ENCODE measurements around the gene CHD1.

CHD1 gene

GRCh38 chr5:98836175-98836574 lies 92.6 kb downstream of the CHD1 start:
- no peak for TF ChIP-seq POLR2AphosphoS5 (IDR thresholded peaks at IDR 0.05; ENCODE audit: low read depth, low read length)
- TF ChIP-seq POU2F2 (IDR thresholded peaks at IDR 0.05; ENCODE audit: low read depth, low read length): no peak
- no peak for TF ChIP-seq PAX5 (IDR thresholded peaks at IDR 0.05; ENCODE audit: insufficient read depth, low read length, severe bottlenecking)
- no peak for TF ChIP-seq POLR2A (IDR thresholded peaks at IDR 0.05; ENCODE audit: low read depth, low read length)
- no peak for TF ChIP-seq TAF1 (IDR thresholded peaks at IDR 0.05; ENCODE audit: low read depth, low read length)
- FAIRE-seq (no peak), DNase-seq (ENCODE audit: insufficient read length, low spot score) (no peak)

- DNase-seq (ENCODE audit: insufficient read length, low spot score) (no peak), FAIRE-seq (peak; percentile 51)
- TF ChIP-seq POLR2AphosphoS5 (IDR thresholded peaks at IDR 0.05; ENCODE audit: low read depth, low read length): no peak
- TF ChIP-seq POU2F2 (IDR thresholded peaks at IDR 0.05; ENCODE audit: low read depth, low read length): no peak
Measured at GRCh38 chr5:98827588-98828284, 101.1 kb downstream of the CHD1 start.

GRCh38 chr5:98827161-98827560 lies 101.6 kb downstream of the CHD1 start:
- DNase-seq (ENCODE audit: insufficient read length, low spot score) (no peak), FAIRE-seq (peak; percentile 61)
- no peak for TF ChIP-seq SPI1 (IDR thresholded peaks at IDR 0.05; ENCODE audit: low read depth, low read length)
- no peak for TF ChIP-seq POU2F2 (IDR thresholded peaks at IDR 0.05; ENCODE audit: low read depth, low read length)
- TF ChIP-seq POLR2A (IDR thresholded peaks at IDR 0.05; ENCODE audit: low read depth, low read length): no peak
- no peak for TF ChIP-seq TAF1 (IDR thresholded peaks at IDR 0.05; ENCODE audit: low read depth, low read length)
- no peak for TF ChIP-seq POLR2AphosphoS5 (IDR thresholded peaks at IDR 0.05; ENCODE audit: low read depth, low read length)
- TF ChIP-seq PAX5 (IDR thresholded peaks at IDR 0.05; ENCODE audit: insufficient read depth, low read length, severe bottlenecking): no peak

GRCh38 chr5:98825582-98826375 lies 103.0 kb downstream of the CHD1 start:
- FAIRE-seq (no peak), DNase-seq (ENCODE audit: insufficient read length, low spot score) (no peak)
- TF ChIP-seq TAF1 (IDR thresholded peaks at IDR 0.05; ENCODE audit: low read depth, low read length) (no peak), SPI1 (IDR thresholded peaks at IDR 0.05; ENCODE audit: low read depth, low read length) (0 out of 2 replicates have a peak, but pooled peaks have one; percentile 6)

GRCh38 chr5:98816582-98817222 lies 112.1 kb downstream of the CHD1 start:
- peak; percentile 40 for FAIRE-seq
- TF ChIP-seq POU2F2 (IDR thresholded peaks at IDR 0.05; ENCODE audit: low read depth, low read length) (no peak), POLR2AphosphoS5 (IDR thresholded peaks at IDR 0.05; ENCODE audit: low read depth, low read length) (no peak), PAX5 (IDR thresholded peaks at IDR 0.05; ENCODE audit: insufficient read depth, low read length, severe bottlenecking) (no peak), POLR2A (IDR thresholded peaks at IDR 0.05; ENCODE audit: low read depth, low read length) (no peak), SPI1 (IDR thresholded peaks at IDR 0.05; ENCODE audit: low read depth, low read length) (no peak), TAF1 (IDR thresholded peaks at IDR 0.05; ENCODE audit: low read depth, low read length) (no peak)

GRCh38 chr5:98813755-98814154 lies 115.1 kb downstream of the CHD1 start:
- TF ChIP-seq POLR2A (IDR thresholded peaks at IDR 0.05; ENCODE audit: low read depth, low read length): no peak
- TF ChIP-seq SPI1 (IDR thresholded peaks at IDR 0.05; ENCODE audit: low read depth, low read length): no peak
- TF ChIP-seq POLR2AphosphoS5 (IDR thresholded peaks at IDR 0.05; ENCODE audit: low read depth, low read length): no peak
- DNase-seq (ENCODE audit: insufficient read length, low spot score) (no peak), FAIRE-seq (no peak)

More at GRCh38 chr5:98816582-98817222, 112.1 kb downstream of the CHD1 start:
- no peak for DNase-seq (ENCODE audit: insufficient read length, low spot score)

GRCh38 chr5:98810206-98810605 lies 118.6 kb downstream of the CHD1 start:
- DNase-seq (ENCODE audit: insufficient read length, low spot score) (no peak), FAIRE-seq (no peak)
- TF ChIP-seq SPI1 (IDR thresholded peaks at IDR 0.05; ENCODE audit: low read depth, low read length): no peak
- no peak for TF ChIP-seq POU2F2 (IDR thresholded peaks at IDR 0.05; ENCODE audit: low read depth, low read length)
- TF ChIP-seq POLR2A (IDR thresholded peaks at IDR 0.05; ENCODE audit: low read depth, low read length): no peak
- TF ChIP-seq POLR2AphosphoS5 (IDR thresholded peaks at IDR 0.05; ENCODE audit: low read depth, low read length): no peak
- no peak for TF ChIP-seq PAX5 (IDR thresholded peaks at IDR 0.05; ENCODE audit: insufficient read depth, low read length, severe bottlenecking)
- no peak for TF ChIP-seq TAF1 (IDR thresholded peaks at IDR 0.05; ENCODE audit: low read depth, low read length)

GRCh38 chr5:98807806-98808205 lies 121.0 kb downstream of the CHD1 start:
- FAIRE-seq (no peak), DNase-seq (ENCODE audit: insufficient read length, low spot score) (no peak)
- TF ChIP-seq POU2F2 (IDR thresholded peaks at IDR 0.05; ENCODE audit: low read depth, low read length): no peak
- TF ChIP-seq SPI1 (IDR thresholded peaks at IDR 0.05; ENCODE audit: low read depth, low read length): no peak
- no peak for TF ChIP-seq TAF1 (IDR thresholded peaks at IDR 0.05; ENCODE audit: low read depth, low read length)
- TF ChIP-seq PAX5 (IDR thresholded peaks at IDR 0.05; ENCODE audit: insufficient read depth, low read length, severe bottlenecking): no peak
- TF ChIP-seq POLR2A (IDR thresholded peaks at IDR 0.05; ENCODE audit: low read depth, low read length): no peak
- TF ChIP-seq POLR2AphosphoS5 (IDR thresholded peaks at IDR 0.05; ENCODE audit: low read depth, low read length): no peak

GRCh38 chr5:98805070-98805469 lies 123.7 kb downstream of the CHD1 start:
- FAIRE-seq (no peak), DNase-seq (ENCODE audit: insufficient read length, low spot score) (no peak)
- TF ChIP-seq POLR2AphosphoS5 (IDR thresholded peaks at IDR 0.05; ENCODE audit: low read depth, low read length) (no peak), POU2F2 (IDR thresholded peaks at IDR 0.05; ENCODE audit: low read depth, low read length) (no peak), SPI1 (IDR thresholded peaks at IDR 0.05; ENCODE audit: low read depth, low read length) (no peak), TAF1 (IDR thresholded peaks at IDR 0.05; ENCODE audit: low read depth, low read length) (no peak), POLR2A (IDR thresholded peaks at IDR 0.05; ENCODE audit: low read depth, low read length) (no peak), PAX5 (IDR thresholded peaks at IDR 0.05; ENCODE audit: insufficient read depth, low read length, severe bottlenecking) (no peak)

Data from GM12891 (cell line).